HEK293 (cell line): ENCODE data around the gene TMEM184C.

Experiments
- CTCF ChIA-PET: fragments of 350-600 bp; formaldehyde crosslinking; extraction: SDS; loops from one replicate; lab custom pipeline; 2021; ENCODE audit warnings: antibody characterized with exemption; lab: Yijun Ruan, JAX
- POLR2A ChIA-PET: fragments of 300-600 bp; formaldehyde crosslinking; extraction: SDS; loops from one replicate; lab custom pipeline; 2020; ENCODE audit warnings: antibody characterized with exemption, inconsistent platforms; lab: Yijun Ruan, JAX
- H3K27ac ChIP-seq: fragments of 200-500 bp; sonication (Bioruptor generic); 2 replicates; pipeline ENCODE4 v1.5.1; 2014; ENCODE audit warnings: low read depth, low read length, control low read depth, inconsistent platforms; ENCODE audit errors: extremely low read depth
- H3K36me3 ChIP-seq, 2 experiments: fragments of 200-500 bp in 1 of 2; sonication (Bioruptor generic) in 1 of 2; 1 replicate in 1 of 2; 2 replicates in 1 of 2; pipeline ENCODE4 v1.5.1; 2014 to 2017; ENCODE audit warnings: inconsistent platforms in 2 of 2, low read length in 2 of 2; ENCODE audit not compliant: control insufficient read depth in 2 of 2, insufficient read depth in 1 of 2
- H3K4me1 ChIP-seq: fragments of 200-500 bp; sonication (Bioruptor generic); 2 replicates; pipeline ENCODE4 v1.5.1; 2014; ENCODE audit warnings: mild to moderate bottlenecking, low read length, inconsistent platforms; ENCODE audit not compliant: control insufficient read depth, insufficient read depth
- H3K4me3 ChIP-seq: 2 replicates; pipeline ENCODE4 v1.5.1; 2011; ENCODE audit warnings: low read depth, mild to moderate bottlenecking, control low read depth, low read length, moderate library complexity
- H3K9me3 ChIP-seq: fragments of 200-500 bp; sonication (Bioruptor generic); 2 replicates; pipeline ENCODE4 v1.5.1; 2014; ENCODE audit warnings: low read depth, low read length, inconsistent platforms; ENCODE audit not compliant: control insufficient read depth, insufficient read depth
- HOXD13 ChIP-seq: sonication (generic); formaldehyde crosslinking; IDR thresholded peaks from 2 replicates; pipeline ENCODE4 v1.8.0; 2022; ENCODE audit warnings: missing genetic modification reagents, borderline replicate concordance
- KLF1 ChIP-seq: fragments of 450-650 bp; formaldehyde crosslinking; IDR thresholded peaks from 2 replicates; pipeline ENCODE4 v1.5.1; 2016; ENCODE audit warnings: missing biosample characterization, missing genetic modification characterization
- KLF16 ChIP-seq: fragments of 450-650 bp; formaldehyde crosslinking; IDR thresholded peaks from 2 replicates; pipeline ENCODE4 v1.5.1; 2017; ENCODE audit warnings: missing biosample characterization, missing genetic modification characterization
- KLF7 ChIP-seq: fragments of 450-650 bp; formaldehyde crosslinking; IDR thresholded peaks from 2 replicates; pipeline ENCODE4 v1.5.1; 2016; ENCODE audit warnings: missing biosample characterization, missing genetic modification characterization, borderline replicate concordance
- PRDM1 ChIP-seq: fragments of 450-650 bp; formaldehyde crosslinking; IDR thresholded peaks from 2 replicates; pipeline ENCODE4; 2016; ENCODE audit warnings: missing biosample characterization, missing genetic modification characterization
- PRDM10 ChIP-seq: fragments of 450-650 bp; formaldehyde crosslinking; IDR thresholded peaks from 2 replicates; pipeline ENCODE4 v1.5.1; 2016; ENCODE audit warnings: missing biosample characterization, missing genetic modification characterization
- PRDM6 ChIP-seq: fragments of 450-650 bp; formaldehyde crosslinking; IDR thresholded peaks from 2 replicates; pipeline ENCODE4 v1.5.1; 2017; ENCODE audit warnings: missing biosample characterization, missing genetic modification characterization
- SETDB1 ChIP-seq: IDR thresholded peaks from one replicate; pipeline ENCODE4 v1.6.1; 2017; ENCODE audit warnings: mild to moderate bottlenecking, low read length, moderate library complexity, mixed read lengths; ENCODE audit not compliant: insufficient read length
- ZNF133 ChIP-seq: fragments of 450-650 bp; formaldehyde crosslinking; IDR thresholded peaks from 2 replicates; pipeline ENCODE4 v1.5.1; 2016; ENCODE audit warnings: missing biosample characterization, missing genetic modification characterization
- ZNF146 ChIP-seq: fragments of 450-650 bp; formaldehyde crosslinking; IDR thresholded peaks from 2 replicates; pipeline ENCODE4 v1.5.1; 2016; ENCODE audit warnings: missing biosample characterization, missing genetic modification characterization
- ZNF280D ChIP-seq: fragments of 450-650 bp; formaldehyde crosslinking; IDR thresholded peaks from 2 replicates; pipeline ENCODE4 v1.5.1; 2016; ENCODE audit warnings: missing biosample characterization, missing genetic modification characterization
- ZNF366 ChIP-seq: fragments of 450-650 bp; formaldehyde crosslinking; conservative IDR thresholded peaks from 2 replicates; pipeline ENCODE4 v1.5.1; 2016; ENCODE audit warnings: missing biosample characterization, missing genetic modification characterization
- ZNF423 ChIP-seq: fragments of 450-650 bp; formaldehyde crosslinking; IDR thresholded peaks from 2 replicates; pipeline ENCODE4 v1.5.1; 2016; ENCODE audit warnings: missing biosample characterization, missing genetic modification characterization
- ZNF514 ChIP-seq: fragments of 450-650 bp; formaldehyde crosslinking; IDR thresholded peaks from 2 replicates; pipeline ENCODE4 v1.5.1; 2016; ENCODE audit warnings: missing biosample characterization, missing genetic modification characterization
- ZNF596 ChIP-seq: fragments of 450-650 bp; IDR thresholded peaks from 2 replicates; pipeline ENCODE4 v1.5.0; 2018; ENCODE audit warnings: missing biosample characterization, mild to moderate bottlenecking, missing genetic modification characterization, moderate library complexity
- ZNF629 ChIP-seq: fragments of 450-650 bp; formaldehyde crosslinking; IDR thresholded peaks from 2 replicates; pipeline ENCODE4 v1.5.1; 2017; ENCODE audit warnings: missing biosample characterization, missing genetic modification characterization
- ZNF768 ChIP-seq: fragments of 450-650 bp; formaldehyde crosslinking; IDR thresholded peaks from 2 replicates; pipeline ENCODE4 v1.5.1; 2018; ENCODE audit warnings: missing biosample characterization, mild to moderate bottlenecking, missing genetic modification characterization
- ZNF785 ChIP-seq: fragments of 450-650 bp; formaldehyde crosslinking; IDR thresholded peaks from 2 replicates; pipeline ENCODE4 v1.5.1; 2016; ENCODE audit warnings: missing biosample characterization, missing genetic modification characterization

TMEM184C gene

GRCh38 chr4:147674496-147674895 lies 57.3 kb downstream of the TMEM184C start:
- CTCF ChIA-PET: interaction anchor here (0.6 to 1.7 kb wide), 2 partner anchors 107 to 192 kb away, joined by 4 to 6 read pairs; no protein-coding TSS in a partner anchor
- Histone ChIP-seq H3K9me3 (no peaks in the 10 kb centered on the region), H3K4me1 (no peaks in the 10 kb centered on the region), H3K36me3 (peaks cover 5 to 42% of the 10 kb centered on the region in 2 experiments; a peak in 2 of 3 replicates), H3K4me3 (no peak overlapping the region), H3K27ac (no peak overlapping the region)
- POLR2A ChIA-PET: interaction anchor here (2.1 kb wide), 1 partner anchor 10 kb away, joined by 10 read pairs; the partner anchor contains the start of gene PRMT9
- no peak for TF ChIP-seq ZNF768 (tag by site-specific recombination)
- no peak for TF ChIP-seq PRDM10
- TF ChIP-seq PRDM6: no peak
- TF ChIP-seq ZNF785 (tag by site-specific recombination): no peak
- TF ChIP-seq SETDB1: no peak
- TF ChIP-seq ZNF366: no peak
- no peak for TF ChIP-seq KLF7

- peaks cover 5 to 22% of the 10 kb centered on the region in 2 experiments; a peak in 2 of 3 replicates for H3K36me3 ChIP-seq
Observed at GRCh38 chr4:147678106-147678505, 60.9 kb downstream of the TMEM184C start.

More at GRCh38 chr4:147678106-147678505, 60.9 kb downstream of the TMEM184C start:
- Histone ChIP-seq H3K27ac (no peak overlapping the region), H3K4me1 (no peaks in the 10 kb centered on the region), H3K9me3 (no peaks in the 10 kb centered on the region), H3K4me3 (no peak overlapping the region)
- no peak for TF ChIP-seq ZNF133 (tag by site-specific recombination)
- TF ChIP-seq ZNF280D (tag by site-specific recombination): no peak
- TF ChIP-seq PRDM1: no peak
- no peak for TF ChIP-seq ZNF146 (tag by site-specific recombination)
- no peak for TF ChIP-seq ZNF514 (tag by site-specific recombination)
- TF ChIP-seq KLF1 (tag by site-specific recombination): no peak
- TF ChIP-seq ZNF596: no peak
- TF ChIP-seq KLF16 (tag by site-specific recombination): no peak
- TF ChIP-seq ZNF366: no peak
- no peak for TF ChIP-seq ZNF423
- no peak for TF ChIP-seq HOXD13 (CRISPR knock-in tag)
- TF ChIP-seq ZNF629 (tag by site-specific recombination): no peak
- ChIA-PET CTCF (interaction anchor here (0.7 to 1.0 kb wide), 2 partner anchors 163 to 189 kb away, joined by 3 read pairs; no protein-coding TSS in a partner anchor), POLR2A (no interaction called here)
